H9 (cell line): ENCODE data around the gene CEP131. TPM values are rescaled to one million over a fixed set of nuclear protein-coding genes. Genes with fewer than 3 reads are reported as not detected.
A peak's percentile ranks its signal among the peaks of the same experiment; 100 is the strongest.

ENCODE experiments used
- DNase-seq: peaks from one replicate; pipeline ENCODE4 v3.0.0-alpha.2; 2017
- H2AFZ ChIP-seq: one replicate; pipeline ENCODE4 v1.6.1; 2013; ENCODE audit warnings: mild to moderate bottlenecking, low read length, control low read depth, moderate library complexity
- H2AK5ac ChIP-seq: 2 replicates; pipeline ENCODE4 v1.6.1; 2013; ENCODE audit warnings: low read length, control low read depth, mixed read lengths; ENCODE audit not compliant: insufficient read length
- H2BK120ac ChIP-seq: one replicate; pipeline ENCODE4 v1.6.1; 2013; ENCODE audit warnings: low read depth, mild to moderate bottlenecking, low read length, control low read depth, inconsistent platforms; ENCODE audit not compliant: poor library complexity, severe bottlenecking
- H2BK12ac ChIP-seq: 2 replicates; pipeline ENCODE4 v1.6.1; 2013; ENCODE audit warnings: low read length, control low read depth, mixed read lengths, low read depth; ENCODE audit not compliant: insufficient read length
- H2BK15ac ChIP-seq: 2 replicates; pipeline ENCODE4 v1.6.1; 2013; ENCODE audit warnings: low read depth, low read length, control low read depth
- H2BK20ac ChIP-seq: one replicate; pipeline ENCODE4 v1.6.1; 2013; ENCODE audit warnings: low read depth, mild to moderate bottlenecking, low read length, control low read depth, inconsistent platforms; ENCODE audit not compliant: poor library complexity, severe bottlenecking
- H2BK5ac ChIP-seq: 2 replicates; pipeline ENCODE4 v1.6.1; 2013; ENCODE audit warnings: low read length, control low read depth, mixed read lengths; ENCODE audit not compliant: insufficient read length
- H3K14ac ChIP-seq: 2 replicates; pipeline ENCODE4 v1.6.1; 2013; ENCODE audit warnings: low read length, control low read depth; ENCODE audit not compliant: insufficient read depth
- H3K18ac ChIP-seq: 2 replicates; pipeline ENCODE4 v1.6.1; 2013; ENCODE audit warnings: low read depth, mild to moderate bottlenecking, mixed read lengths, low read length, control low read depth; ENCODE audit not compliant: insufficient read length
- H3K23ac ChIP-seq: 2 replicates; pipeline ENCODE4 v1.6.1; 2013; ENCODE audit warnings: low read length, control low read depth, mixed read lengths, low read depth; ENCODE audit not compliant: insufficient read length
- H3K23me2 ChIP-seq: 2 replicates; pipeline ENCODE4 v1.6.1; 2013; ENCODE audit warnings: low read depth, mild to moderate bottlenecking, mixed read lengths, low read length, control low read depth; ENCODE audit not compliant: insufficient read length, poor library complexity, severe bottlenecking
- H3K27ac ChIP-seq: 2 replicates; pipeline ENCODE4 v1.5.1; 2013; ENCODE audit warnings: low read length, control low read depth, mixed read lengths, low read depth; ENCODE audit not compliant: insufficient read length
- H3K27me3 ChIP-seq: 2 replicates; pipeline ENCODE4 v1.6.1; 2013; ENCODE audit warnings: low read length, control low read depth, inconsistent platforms; ENCODE audit not compliant: insufficient read depth
- H3K4ac ChIP-seq: 2 replicates; pipeline ENCODE4 v1.6.1; 2013; ENCODE audit warnings: low read depth, mild to moderate bottlenecking, control low read depth, inconsistent platforms, low read length, moderate library complexity
- H3K4me1 ChIP-seq: 2 replicates; pipeline ENCODE4 v1.6.1; 2013; ENCODE audit warnings: low read length, control low read depth, inconsistent platforms; ENCODE audit not compliant: insufficient read depth
- H3K4me2 ChIP-seq: 2 replicates; pipeline ENCODE4 v1.6.1; 2013; ENCODE audit warnings: low read length, control low read depth, mixed read lengths; ENCODE audit not compliant: insufficient read length, insufficient read depth
- H3K56ac ChIP-seq: 2 replicates; pipeline ENCODE4 v1.6.1; 2013; ENCODE audit warnings: low read depth, mild to moderate bottlenecking, mixed read lengths, low read length, control low read depth; ENCODE audit not compliant: insufficient read length
- H3K79me1 ChIP-seq: 2 replicates; pipeline ENCODE4 v1.6.1; 2013; ENCODE audit warnings: low read depth, mild to moderate bottlenecking, moderate library complexity, low read length, control low read depth, inconsistent platforms; ENCODE audit not compliant: insufficient read depth, poor library complexity, severe bottlenecking
- H3K79me2 ChIP-seq: 2 replicates; pipeline ENCODE4 v1.6.1; 2013; ENCODE audit warnings: low read length, control low read depth, inconsistent platforms; ENCODE audit not compliant: insufficient read depth
- H3K9ac ChIP-seq: 2 replicates; pipeline ENCODE4 v1.6.1; 2013; ENCODE audit warnings: low read length, control low read depth, mixed read lengths; ENCODE audit not compliant: insufficient read length; ENCODE audit errors: extremely low read depth
- H3K9me3 ChIP-seq: one replicate; pipeline ENCODE4 v1.6.1; 2013; ENCODE audit warnings: low read depth, low read length, inconsistent platforms; ENCODE audit not compliant: control insufficient read depth
- H3T11ph ChIP-seq: one replicate; pipeline ENCODE4 v1.6.1; 2013; ENCODE audit warnings: mild to moderate bottlenecking, low read length, control low read depth, inconsistent platforms
- H4K20me1 ChIP-seq: one replicate; pipeline ENCODE4 v1.6.1; 2013; ENCODE audit not compliant: control insufficient read depth, insufficient read length, insufficient read depth
- H4K5ac ChIP-seq: 2 replicates; pipeline ENCODE4 v1.6.1; 2013; ENCODE audit warnings: low read depth, mild to moderate bottlenecking, mixed read lengths, low read length, control low read depth; ENCODE audit not compliant: insufficient read length
- H4K8ac ChIP-seq: replicated peaks from 2 replicates; pipeline ENCODE4 v1.6.1; 2013; ENCODE audit warnings: low read length, control low read depth, mixed read lengths, low read depth; ENCODE audit not compliant: insufficient read length
- H4K91ac ChIP-seq: 2 replicates; pipeline ENCODE4 v1.6.1; 2013; ENCODE audit warnings: low read depth, mild to moderate bottlenecking, moderate library complexity, mixed read lengths, low read length, control low read depth; ENCODE audit not compliant: insufficient read length
- H3K27ac Mint-ChIP-seq, 3 experiments: 2 replicates in 2 of 3; 3 replicates in 1 of 3; pipeline ENCODE4 v1.8.0; 2020 to 2021; ENCODE audit warnings: mixed read lengths in 3 of 3, mild to moderate bottlenecking in 1 of 3, moderate library complexity in 1 of 3
- H3K27me3 Mint-ChIP-seq: 2 replicates; pipeline ENCODE4 v1.8.0; 2021; ENCODE audit warnings: low read depth, mild to moderate bottlenecking, moderate library complexity, mixed read lengths
- H3K36me3 Mint-ChIP-seq, 3 experiments: 2 replicates in 2 of 3; 3 replicates in 1 of 3; pipeline ENCODE4 v1.8.0; 2020 to 2021; ENCODE audit warnings: low read depth in 3 of 3, mixed read lengths in 3 of 3; ENCODE audit not compliant: insufficient read depth in 1 of 3
- H3K4me1 Mint-ChIP-seq, 2 experiments: 2 replicates each; pipeline ENCODE4 v1.8.0; 2020; ENCODE audit warnings: mixed read lengths in 2 of 2
- H3K4me3 Mint-ChIP-seq, 2 experiments: 2 replicates in 1 of 2; 3 replicates in 1 of 2; pipeline ENCODE4 v1.8.0; 2020 to 2021; ENCODE audit warnings: mild to moderate bottlenecking in 2 of 2, mixed read lengths in 2 of 2, moderate library complexity in 1 of 2
- H3K9me3 Mint-ChIP-seq, 2 experiments: 2 replicates in 1 of 2; 3 replicates in 1 of 2; pipeline ENCODE4 v1.8.0; 2020; ENCODE audit warnings: mild to moderate bottlenecking in 2 of 2, mixed read lengths in 2 of 2, moderate library complexity in 1 of 2
- WGBS: extraction: QIAGEN DNeasy Blood & Tissue Kit; methylation state at CpG from one replicate; pipeline ENCODE4 v1.1.7; 2013; ENCODE audit warnings: missing lambda C conversion rate, low lambda C conversion rate, mixed read lengths; ENCODE audit not compliant: insufficient read length; ENCODE audit errors: extremely low coverage; 5-methylcytosine and 5-hydroxymethylcytosine counted together
- total RNA-seq: library from RNA; stranded (reverse); gene quantifications from 2 replicates; pipeline ENCODE4 v1.2.1, GENCODE V29; 2021
- TF ChIP-seq, protein P1 (sequence below): fragments of 200-600 bp; sonication (generic); conservative IDR thresholded peaks from 3 replicates; pipeline ENCODE4 v1.8.0; 2021; ENCODE audit warnings: antibody characterized with exemption, mild to moderate bottlenecking

Gene CEP131
- total RNA-seq, 1 experiment from 2014 or later: 16.3 TPM

DNA sequence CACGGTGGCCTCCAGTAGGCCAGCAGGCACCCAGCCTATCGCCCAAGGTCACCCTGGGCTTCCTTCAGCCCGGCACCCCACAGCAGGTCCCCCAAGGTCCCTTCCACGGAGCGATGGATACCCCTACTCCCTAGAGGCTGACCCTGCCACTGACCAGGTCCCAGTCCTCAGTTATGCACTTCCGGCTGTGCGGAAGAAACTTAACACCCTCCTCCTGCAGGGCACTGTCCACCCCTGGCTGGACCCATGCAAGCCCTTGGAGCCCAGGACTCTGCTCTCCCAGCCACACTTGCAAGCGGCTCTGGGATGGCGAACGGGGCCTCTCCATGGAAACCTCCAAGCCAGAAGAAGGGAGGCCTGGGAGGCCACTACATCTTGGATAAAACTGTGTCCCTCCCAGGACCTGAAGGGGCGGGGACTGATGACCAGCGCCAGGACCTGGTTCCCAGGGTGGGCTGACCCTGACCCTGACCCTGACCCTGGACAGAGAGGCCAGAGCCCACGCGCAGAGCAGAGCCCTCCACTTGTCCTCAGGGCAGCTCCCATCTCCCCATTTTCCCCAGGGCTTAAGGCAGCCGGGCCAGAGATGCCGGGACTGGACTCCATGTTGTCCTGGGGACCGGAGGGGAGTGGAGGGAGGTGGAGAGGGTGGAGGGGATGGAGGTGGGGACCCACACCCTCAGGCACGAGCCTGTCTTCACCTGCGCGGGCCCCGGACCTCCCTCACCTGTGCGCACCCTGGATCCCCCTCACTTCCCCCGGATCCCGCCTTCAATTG, 734 bp downstream of the CEP131 start:
- Histone ChIP-seq H2BK15ac (no peak overlapping the region), H2BK12ac (no peak overlapping the region), H3K4me1 (no peaks in the 10 kb centered on the region; the same call in 1 of the 2 replicates), H3T11ph (no peak overlapping the region), H3K9ac (peak overlapping the region; percentile 9), H2AFZ (no peak overlapping the region), H3K23ac (no peak overlapping the region), H3K9me3 (no peaks in the 10 kb centered on the region), H3K79me2 (no peaks in the 10 kb centered on the region), H3K23me2 (peaks cover 14% of the 10 kb centered on the region), H3K14ac (no peak overlapping the region; the same call in 1 of the 2 replicates), H3K79me1 (peaks cover 6% of the 10 kb centered on the region), H3K4ac (no peak overlapping the region), H3K4me2 (peak overlapping the region; percentile 80), H3K56ac (no peak overlapping the region), H2AK5ac (no peak overlapping the region), H4K91ac (no peak overlapping the region), H3K27ac (no peak overlapping the region), H4K20me1 (no peaks in the 10 kb centered on the region), H4K8ac (no peak overlapping the region), H2BK20ac (no peak overlapping the region), H3K18ac (no peak overlapping the region), H4K5ac (no peak overlapping the region), H2BK5ac (no peak overlapping the region), H3K27me3 (no peaks in the 10 kb centered on the region), H2BK120ac (no peak overlapping the region)
- no peak for DNase-seq
- Mint-ChIP-seq H3K36me3 (peaks cover 4 to 17% (median 13%) of the 10 kb centered on the region in 3 experiments), H3K4me1 (peaks cover 15% of the 10 kb centered on the region in 2 experiments), H3K4me3 (peak overlapping the region; percentile 69 to 83), H3K27me3 (peaks cover 20% of the 10 kb centered on the region), H3K9me3 (no peaks in the 10 kb centered on the region; a peak in 1 of 5 replicates), H3K27ac (no peak overlapping the region)
- TF ChIP-seq, protein P1, sequence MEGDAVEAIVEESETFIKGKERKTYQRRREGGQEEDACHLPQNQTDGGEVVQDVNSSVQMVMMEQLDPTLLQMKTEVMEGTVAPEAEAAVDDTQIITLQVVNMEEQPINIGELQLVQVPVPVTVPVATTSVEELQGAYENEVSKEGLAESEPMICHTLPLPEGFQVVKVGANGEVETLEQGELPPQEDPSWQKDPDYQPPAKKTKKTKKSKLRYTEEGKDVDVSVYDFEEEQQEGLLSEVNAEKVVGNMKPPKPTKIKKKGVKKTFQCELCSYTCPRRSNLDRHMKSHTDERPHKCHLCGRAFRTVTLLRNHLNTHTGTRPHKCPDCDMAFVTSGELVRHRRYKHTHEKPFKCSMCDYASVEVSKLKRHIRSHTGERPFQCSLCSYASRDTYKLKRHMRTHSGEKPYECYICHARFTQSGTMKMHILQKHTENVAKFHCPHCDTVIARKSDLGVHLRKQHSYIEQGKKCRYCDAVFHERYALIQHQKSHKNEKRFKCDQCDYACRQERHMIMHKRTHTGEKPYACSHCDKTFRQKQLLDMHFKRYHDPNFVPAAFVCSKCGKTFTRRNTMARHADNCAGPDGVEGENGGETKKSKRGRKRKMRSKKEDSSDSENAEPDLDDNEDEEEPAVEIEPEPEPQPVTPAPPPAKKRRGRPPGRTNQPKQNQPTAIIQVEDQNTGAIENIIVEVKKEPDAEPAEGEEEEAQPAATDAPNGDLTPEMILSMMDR: no peak
- no CpG with 5 or more reads among the region's 24 CpGs for WGBS
